Measurements from ENCODE around the gene VCPKMT. TPM values are rescaled to one million over a fixed set of nuclear protein-coding genes. Genes with fewer than 3 reads are reported as not detected.
A peak's percentile ranks its signal among the peaks of the same experiment; 100 is the strongest.

VCPKMT gene
- 9.7 TPM for polyA plus RNA-seq (ENCODE audit: insufficient read length)

DNA sequence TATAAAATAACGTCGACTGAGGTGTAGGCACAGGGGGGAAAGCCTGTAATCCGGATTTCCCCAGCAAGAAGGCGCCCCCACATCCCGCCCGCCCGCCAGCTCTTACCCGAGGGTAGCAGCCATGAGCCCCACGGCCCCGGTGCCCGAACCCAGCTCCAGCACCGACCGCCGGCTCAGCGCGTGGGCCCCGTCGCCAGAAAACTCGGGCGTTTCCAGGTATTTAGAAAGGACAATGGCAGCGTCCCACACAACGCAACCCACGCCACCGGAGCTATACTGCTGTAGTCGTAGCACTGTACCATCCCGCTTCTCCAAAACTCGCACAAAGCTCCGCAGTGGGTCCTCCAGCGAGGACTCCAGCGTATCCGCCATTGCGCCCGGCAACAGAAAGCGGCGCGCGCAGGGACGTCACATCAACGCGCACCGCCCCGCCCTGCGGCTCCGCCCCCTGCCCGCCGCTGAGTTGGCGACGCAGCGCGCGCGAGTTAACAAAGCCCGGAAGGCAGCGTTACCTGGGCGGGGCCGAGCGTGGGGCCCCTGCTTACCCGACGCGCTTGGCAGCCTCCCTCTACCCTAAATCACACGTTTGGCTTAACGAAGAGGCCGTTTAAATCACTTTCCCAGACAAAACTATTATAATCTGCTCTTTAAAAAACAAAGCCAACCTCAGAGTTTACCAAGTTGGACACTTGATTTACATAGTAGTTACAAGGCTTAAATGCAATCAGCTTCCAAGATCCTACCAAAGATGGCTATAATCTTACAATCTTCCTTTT is at the start of gene VCPKMT:
VCPKMT (minus strand) TSS at position 392 of the 776 bp plus-strand sequence; CDS start at position 372, 20 bp downstream.
- DNase-seq (ENCODE audit: low read depth) = peak; percentile 69

DNA sequence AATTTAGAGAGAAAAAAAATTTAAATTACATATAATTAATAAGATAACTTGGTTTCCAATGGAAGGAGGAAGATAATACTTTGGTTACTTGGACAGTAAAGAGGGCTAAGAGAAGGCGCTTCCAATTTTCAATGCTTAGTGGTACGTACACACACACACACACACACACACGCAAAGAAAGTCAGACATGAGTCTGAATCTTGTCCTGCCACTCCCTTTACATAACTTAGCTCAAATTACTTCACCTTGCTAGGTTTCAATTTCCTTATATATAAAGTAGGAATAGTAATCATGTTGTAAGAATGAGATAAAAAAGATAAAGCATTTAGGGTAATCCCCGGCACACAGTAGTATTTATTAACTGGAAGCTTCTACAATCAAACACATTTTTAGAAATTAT is 39.7 kb upstream of the VCPKMT start:
- no peak for DNase-seq (ENCODE audit: low read depth)

DNA sequence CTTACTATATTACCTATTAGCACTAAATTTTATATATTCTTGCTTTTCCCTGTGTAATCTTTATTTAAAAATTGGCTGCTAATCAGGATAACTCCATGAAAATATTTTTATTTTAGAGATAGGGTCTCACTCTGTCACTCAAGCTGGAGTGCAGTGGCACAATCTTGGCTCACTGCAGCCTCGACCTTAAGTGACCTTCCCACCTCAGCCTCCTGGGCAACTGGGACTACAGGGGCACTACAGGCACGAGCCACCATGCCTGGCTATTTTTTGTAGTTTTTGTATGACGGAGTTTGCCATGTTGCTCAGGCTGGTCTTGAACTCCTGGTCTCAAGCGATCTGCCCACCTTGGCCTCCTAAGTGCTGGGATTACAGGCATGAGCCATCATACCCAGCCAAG is 32.4 kb upstream of the VCPKMT start:
- no peak for DNase-seq (ENCODE audit: low read depth)

GRCh38 chr14:50139192-50139591 is 22.8 kb upstream of the VCPKMT start:
- no peak for DNase-seq (ENCODE audit: low read depth)

DNA sequence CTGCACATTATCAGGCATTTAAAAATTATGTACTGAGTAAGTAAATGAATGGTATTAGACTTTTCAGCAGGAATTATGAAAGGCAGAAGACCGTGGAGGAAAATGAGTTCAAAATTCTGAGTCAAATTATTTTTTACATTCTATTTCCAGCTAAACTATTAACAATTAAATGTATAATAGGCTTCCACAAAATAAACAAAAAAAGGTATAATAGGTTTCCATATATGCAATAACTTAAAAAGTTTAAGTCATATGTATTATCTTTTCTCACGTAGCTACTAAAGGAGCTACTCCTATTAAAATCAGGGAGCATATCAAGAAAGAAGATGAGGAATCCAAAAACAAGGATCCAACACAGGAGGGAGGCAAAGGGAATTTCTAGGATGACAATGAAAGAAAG is 11.4 kb upstream of the VCPKMT start:
- DNase-seq (ENCODE audit: low read depth) = no peak

DNA sequence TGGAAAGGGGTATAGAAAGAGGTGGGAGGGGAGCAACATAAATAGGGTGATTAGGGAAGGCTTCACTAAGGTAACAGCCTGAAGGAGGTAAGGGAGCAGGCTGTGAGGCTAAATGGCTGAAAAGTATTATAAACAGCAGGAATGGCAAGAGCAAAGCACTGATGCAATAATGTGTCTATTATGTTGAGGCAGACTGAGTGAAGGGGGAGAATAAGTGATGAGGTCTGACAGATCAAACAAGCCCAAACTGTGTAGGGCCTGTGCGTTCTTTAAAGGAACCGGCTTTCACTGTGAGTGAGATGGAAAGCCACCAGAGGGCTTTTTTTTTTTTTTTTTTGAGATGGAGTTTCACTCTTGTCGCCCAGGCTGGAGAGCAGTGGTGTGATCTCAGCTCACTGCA is 6.7 kb upstream of the VCPKMT start:
- DNase-seq (ENCODE audit: low read depth) = no peak

- DNase-seq (ENCODE audit: low read depth) = no peak
Measured at GRCh38 chr14:50122291-50122690, 5.9 kb upstream of the VCPKMT start.

DNA sequence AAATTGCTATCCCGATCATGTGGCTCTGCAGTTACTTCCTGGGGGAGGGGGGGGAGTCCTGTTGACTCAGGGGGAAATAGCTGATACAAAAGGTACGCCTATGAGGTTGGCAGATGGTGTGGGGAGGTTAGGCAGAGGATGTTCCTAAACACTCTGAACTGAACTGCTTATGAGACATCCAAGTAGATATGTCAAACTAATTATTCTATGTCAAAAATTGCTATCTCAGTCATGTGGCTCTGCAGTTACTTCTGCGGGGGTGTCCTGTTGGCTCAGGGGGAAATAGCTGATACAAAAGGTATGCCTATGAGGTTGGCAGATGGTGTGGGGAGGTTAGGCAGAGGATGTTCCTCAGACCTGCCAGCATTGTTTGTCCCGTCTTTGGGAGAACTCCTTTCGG is 5.1 kb upstream of the VCPKMT start:
- DNase-seq (ENCODE audit: low read depth) = no peak

- DNase-seq (ENCODE audit: low read depth) = no peak
Measured at GRCh38 chr14:50117456-50117855, 1.1 kb upstream of the VCPKMT start.

DNA sequence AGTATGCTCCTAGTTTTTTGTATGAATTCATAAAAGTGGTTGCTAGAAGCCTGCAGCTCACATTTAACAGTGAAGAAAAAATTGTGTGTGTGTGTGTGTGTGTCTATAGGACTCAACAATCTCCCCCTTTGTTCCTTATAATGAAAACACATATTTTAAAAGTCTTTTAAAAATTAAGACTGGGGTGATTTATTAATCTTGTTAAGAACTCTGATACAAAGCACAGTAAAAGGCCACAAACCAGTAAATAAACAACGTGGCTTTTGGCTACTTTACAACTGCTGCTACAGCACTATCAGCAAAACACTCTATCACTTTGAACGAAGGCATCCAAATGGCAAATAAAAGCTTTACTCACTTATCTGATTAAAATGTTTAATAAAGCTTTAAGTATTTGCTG is 594 bp upstream of the VCPKMT start:
- DNase-seq (ENCODE audit: low read depth) = peak; percentile 31

DNA sequence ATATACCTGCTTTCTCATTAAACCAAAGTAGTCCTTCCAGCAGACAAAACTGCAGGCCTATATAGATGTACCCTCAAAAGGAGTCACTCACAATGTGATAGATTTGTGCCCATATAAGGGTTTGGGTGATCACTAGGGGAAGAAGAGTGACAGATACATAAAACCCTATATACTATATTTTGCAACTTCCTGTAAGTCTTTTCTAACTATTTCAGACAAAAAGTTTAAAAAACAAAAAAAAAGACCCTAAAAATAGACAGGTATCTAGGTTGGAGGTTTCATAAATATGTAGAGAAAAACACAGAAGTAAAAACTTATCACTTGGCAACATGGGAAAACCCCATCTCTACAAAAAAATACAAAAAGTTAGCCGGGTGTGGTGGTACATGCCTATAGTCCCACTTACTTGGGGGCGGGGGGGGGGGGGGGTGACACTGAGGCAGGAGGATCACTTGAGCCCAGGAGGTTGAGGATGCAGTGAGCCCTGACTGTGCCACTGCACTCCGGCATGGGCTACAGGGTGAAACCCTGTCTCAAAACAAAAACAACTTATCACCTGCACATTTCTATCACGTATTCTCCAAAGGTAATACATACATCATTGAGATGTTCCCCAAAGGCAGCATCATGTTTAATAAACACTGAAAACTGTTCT is 2.9 kb downstream of the VCPKMT start:
- DNase-seq (ENCODE audit: low read depth) = no peak

DNA sequence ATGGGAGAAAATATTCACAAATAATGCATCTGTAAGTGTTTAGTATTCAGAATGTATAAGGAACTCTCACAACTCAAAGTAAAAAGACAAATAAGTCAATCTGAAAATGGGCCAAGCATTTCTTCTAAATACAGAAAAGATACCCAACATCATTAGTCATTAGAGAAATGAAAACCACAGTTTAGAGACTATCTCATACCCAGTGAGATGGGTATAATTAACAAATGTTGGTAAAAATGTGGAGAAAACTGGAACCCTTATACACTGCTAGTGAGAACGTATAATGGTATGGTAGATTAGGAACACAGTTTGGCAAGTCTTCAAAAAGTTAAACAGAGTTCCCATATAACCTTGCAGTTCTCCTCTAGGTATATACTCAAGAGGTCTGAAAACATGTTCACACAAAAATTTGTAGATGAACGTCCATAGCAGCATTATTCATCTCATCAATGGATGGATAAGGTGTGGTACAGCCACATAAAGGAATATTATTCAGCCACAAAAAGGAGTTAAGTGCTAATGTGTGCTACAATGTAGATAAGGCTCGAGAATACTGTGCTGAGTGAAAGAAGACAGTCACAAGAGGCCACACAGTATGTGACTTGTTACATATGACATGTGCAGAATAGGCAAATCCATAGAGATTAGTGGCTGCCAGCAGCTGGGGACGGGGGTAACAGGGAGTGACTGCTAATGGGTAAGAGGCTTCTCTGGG is 5.9 kb downstream of the VCPKMT start:
- no peak for DNase-seq (ENCODE audit: low read depth)

GRCh38 chr14:50109342-50109741 is 7.0 kb downstream of the VCPKMT start:
- DNase-seq (ENCODE audit: low read depth) = no peak

DNA sequence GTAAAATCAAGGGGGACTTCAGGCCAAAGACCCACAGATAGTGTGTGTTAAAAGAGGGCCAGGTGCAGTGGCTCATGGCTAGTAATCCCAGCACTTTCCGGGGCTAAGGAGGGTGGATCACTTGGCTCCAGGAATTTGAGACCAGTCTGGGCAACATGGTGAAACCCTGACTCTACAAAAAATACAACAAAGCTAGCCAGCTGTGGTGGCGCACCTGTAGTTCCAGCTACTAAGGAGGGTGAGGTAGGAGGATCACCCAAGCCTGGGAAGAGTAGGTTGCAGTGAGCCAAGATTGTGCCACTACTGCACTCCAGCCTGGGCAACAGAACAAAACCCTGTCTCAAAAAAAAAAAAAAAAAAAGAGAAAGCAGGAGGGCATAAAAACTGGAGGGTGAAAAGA is 8.5 kb downstream of the VCPKMT start:
- DNase-seq (ENCODE audit: low read depth) = no peak

GRCh38 chr14:50106178-50106577 is 10.2 kb downstream of the VCPKMT start:
- DNase-seq (ENCODE audit: low read depth) = no peak

GRCh38 chr14:50103558-50103957 is 12.8 kb downstream of the VCPKMT start:
- DNase-seq (ENCODE audit: low read depth) = no peak

DNA sequence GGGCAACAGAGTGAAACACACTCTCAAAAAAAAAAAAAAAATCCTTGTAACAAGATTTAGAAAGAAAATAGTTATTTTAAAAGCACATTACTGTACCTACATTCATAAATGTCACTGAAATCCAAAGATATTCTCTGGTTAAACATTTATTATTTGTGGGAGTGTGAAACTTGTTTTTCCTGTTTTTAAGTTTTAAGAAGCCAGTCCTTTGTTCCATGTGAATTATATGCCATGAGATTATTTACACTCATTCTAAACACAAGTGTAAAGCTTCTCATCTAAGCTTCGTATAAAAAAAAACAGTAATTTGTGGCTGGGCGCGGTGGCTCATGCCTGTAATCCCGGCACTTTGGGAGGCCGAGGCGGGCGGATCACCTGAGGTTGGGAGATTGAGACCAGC is 15.0 kb downstream of the VCPKMT start:
- no peak for DNase-seq (ENCODE audit: low read depth)

- DNase-seq (ENCODE audit: low read depth) = no peak
Measured at GRCh38 chr14:50100805-50101204, 15.6 kb downstream of the VCPKMT start.

DNA sequence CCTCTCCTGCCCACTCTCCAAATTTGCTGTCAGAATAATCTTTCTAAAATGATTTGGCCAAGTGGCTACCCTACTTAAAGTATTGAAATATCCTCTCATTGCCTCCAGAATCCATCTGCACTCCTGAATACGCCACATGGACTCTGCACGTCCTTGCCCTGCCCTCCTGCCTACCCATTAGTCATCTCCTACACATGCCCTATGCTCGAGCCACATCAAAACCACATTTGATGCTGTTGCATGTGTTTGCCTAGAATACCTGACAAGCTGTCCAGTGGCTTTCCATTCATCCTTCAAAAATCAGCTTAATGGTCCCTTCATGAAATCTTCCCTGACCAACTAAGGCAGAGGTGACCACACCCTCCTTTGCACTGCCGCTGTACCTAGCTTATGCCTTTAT is 17.0 kb downstream of the VCPKMT start:
- DNase-seq (ENCODE audit: low read depth) = no peak

DNA sequence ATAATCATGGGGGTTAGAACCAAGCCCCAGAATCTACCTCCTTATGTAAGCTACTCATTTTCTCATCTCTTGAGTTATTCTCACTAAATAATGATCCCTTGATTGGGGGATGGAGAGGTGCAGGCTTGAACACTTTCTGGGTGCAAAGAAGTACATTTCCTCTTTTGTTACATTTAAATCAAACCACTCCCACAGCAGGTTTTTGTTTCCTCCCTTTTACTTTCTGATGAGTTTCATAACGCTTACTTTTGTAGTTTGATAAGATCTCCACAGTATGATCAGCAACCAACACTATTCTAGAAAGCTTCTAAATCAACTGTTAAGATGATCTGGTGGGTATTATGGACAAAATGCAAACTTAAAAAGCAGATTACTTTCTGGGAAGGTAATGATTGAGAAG is 20.5 kb downstream of the VCPKMT start:
- DNase-seq (ENCODE audit: low read depth) = no peak

DNA sequence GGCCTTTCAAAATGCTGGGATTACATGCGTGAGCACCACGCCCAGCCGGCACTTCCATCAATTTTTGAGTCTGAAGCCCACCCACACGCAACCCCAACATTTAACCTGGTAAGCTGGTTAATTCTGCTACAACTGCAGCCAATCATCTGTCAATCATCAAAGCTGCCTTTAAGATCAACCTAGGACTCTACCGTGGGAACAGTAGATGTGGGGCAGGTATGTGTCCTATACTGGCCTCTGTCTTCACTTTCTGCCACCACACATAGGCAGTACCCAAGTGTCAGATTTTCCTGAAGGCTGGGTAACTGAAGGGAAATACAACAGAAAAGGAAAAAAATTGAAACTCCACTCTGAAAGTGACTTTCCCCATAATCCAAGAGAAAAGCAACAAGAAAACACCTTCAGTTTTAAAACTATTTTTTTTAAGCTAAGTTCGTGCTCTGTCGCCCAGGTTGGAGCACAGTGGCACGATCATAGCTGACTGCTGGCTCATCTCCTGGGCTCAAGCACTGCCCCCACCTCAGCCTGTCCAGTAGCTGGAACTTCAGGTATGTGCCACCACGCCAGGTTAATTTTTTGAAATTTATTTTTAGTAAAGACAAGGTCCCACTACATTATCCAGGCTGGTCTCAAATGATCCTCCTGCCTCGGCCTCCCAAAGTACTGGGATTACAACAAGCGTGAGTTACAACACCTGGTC is 22.2 kb downstream of the VCPKMT start:
- no peak for DNase-seq (ENCODE audit: low read depth)

- no peak for DNase-seq (ENCODE audit: low read depth)
Measured at GRCh38 chr14:50093496-50093895, 22.9 kb downstream of the VCPKMT start.
